Ovary (tissue), 3 donors: ENCODE results near the gene DUSP2.

ENCODE experiments used
- CTCF ChIP-seq, 3 donors: fragments of 450-650 bp in 2 of 3; fragments of 200-600 bp in 1 of 3; IDR thresholded peaks; one replicate each; pipeline versions ENCODE4 v1.5.1 to v1.8.0; 2016 to 2022; ENCODE audit warnings: antibody characterized with exemption in 3 of 3, mild to moderate bottlenecking in 1 of 3
- EP300 ChIP-seq: sonication (generic); formaldehyde crosslinking; IDR thresholded peaks from one replicate; pipeline ENCODE4 v1.6.1; 2017; ENCODE audit warnings: antibody characterized with exemption
- POLR2A ChIP-seq: fragments of 450-650 bp; IDR thresholded peaks from one replicate; pipeline ENCODE4 v1.6.1; 2017; ENCODE audit warnings: antibody characterized with exemption, mild to moderate bottlenecking, moderate library complexity
- donor health status: DM: no; HTN: no; CAD: no.

GRCh38 chr2:96103761-96104486, 41.3 kb downstream of the DUSP2 start:
- TF ChIP-seq CTCF (IDR thresholded peaks at IDR 0.05) (no peak), POLR2A (no peak), EP300 (no peak)
